Measurements from ENCODE around the gene DCBLD1.

The DCBLD1 gene

DNA sequence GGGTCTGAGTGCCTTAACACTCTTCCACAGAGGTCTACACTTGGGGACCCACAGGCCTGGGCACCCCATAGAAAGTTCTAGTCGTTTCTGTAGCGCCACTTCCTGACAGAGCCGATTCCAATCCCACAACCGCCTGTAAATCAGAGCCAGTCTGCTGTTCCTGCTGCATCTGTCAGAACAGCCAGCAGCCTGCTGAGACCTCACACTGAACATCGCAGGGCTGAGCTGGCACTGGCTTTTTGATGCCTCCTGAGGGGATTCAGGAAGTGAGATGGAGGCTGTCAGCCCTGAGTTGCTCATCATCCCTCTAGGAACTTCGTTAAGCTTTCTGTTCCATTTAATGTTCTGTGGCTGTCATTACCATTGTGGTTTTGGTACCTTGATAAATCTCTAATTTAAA is 48.9 kb downstream of the DCBLD1 start:
- no peak for DNase-seq (ENCODE audit: low spot score)

DNA sequence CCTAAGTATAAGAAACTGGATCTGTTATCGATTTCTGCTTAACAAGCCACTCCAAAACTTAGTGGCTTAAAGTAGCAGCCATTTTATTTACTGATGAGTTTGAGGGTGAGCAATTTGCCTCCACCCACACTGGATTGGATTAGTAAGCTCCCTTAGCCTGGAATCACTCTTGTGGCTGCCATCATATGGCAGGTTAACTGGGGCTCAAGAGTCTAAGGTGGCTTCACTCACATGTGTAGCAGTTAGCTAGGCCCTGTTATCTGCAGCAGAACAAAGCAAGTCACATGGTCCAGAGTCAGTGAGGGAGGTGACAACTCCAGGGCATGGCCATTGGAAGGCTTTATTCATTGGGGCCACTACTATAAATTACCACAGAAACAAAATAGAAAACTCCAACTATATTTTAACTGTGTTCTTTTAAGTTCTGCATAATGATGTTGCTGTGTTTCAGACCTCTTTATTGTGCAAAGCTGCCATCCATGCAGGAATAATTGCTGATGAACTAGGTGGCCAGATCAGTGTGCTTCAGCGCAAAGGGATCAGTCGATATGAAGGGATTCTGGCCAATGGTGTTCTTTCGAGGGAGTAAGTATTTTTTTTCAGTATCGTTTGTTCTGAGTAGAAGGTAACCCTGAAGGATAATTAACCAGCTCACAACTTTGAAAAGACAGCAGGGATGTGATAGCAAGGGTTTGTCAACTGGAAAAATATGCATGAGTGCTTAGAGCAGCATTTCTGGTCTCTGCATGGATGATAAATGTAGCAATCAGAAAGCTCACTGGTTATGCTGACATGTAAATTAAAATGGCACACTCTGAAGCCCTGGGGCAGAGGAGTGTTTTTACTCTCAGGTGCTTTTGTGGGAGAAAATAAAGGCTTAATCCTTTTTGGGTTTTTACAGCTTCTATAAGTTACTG is 49.6 kb downstream of the DCBLD1 start:
- DNase-seq (ENCODE audit: low spot score), result no peak

DNA sequence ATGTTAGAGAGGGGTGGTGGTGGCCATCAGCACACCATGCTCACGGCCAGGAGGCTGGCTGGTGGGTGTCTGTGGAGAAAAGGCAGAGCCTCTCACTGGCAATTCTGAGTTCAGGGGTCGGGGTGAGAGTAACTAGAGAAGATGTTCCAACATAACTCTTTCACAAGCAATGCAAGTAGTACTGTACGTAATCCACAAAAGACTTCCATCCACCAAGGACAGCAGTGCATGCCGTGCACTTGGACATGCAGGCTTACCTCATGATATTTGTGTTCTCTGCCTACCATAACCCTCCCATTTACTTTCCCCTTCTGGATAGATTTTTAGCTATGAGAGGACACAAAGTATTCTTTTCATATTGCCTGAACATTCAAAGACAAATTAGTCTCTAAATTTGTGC is 51.3 kb downstream of the DCBLD1 start:
- DNase-seq (ENCODE audit: low spot score), result no peak

DNA sequence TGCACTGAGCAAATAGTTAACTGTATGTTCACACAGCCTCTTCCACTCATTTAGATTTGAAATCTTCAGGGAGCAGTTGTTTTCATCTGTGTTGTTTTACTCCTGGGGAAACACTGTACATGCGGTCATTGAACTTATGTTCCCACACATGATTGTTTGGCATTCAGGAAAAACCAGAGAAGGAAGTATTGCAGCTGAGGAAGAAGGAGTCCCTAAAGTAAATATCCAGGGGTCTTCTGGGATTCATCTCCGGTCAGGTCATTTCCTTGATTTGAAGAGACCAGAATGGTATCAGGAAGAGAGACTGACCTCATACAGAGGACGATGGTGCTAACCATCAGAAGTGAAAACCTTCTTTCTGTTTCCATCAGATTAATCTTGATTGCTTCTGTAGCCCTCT is 52.5 kb downstream of the DCBLD1 start:
- no peak for DNase-seq (ENCODE audit: low spot score)

DNA sequence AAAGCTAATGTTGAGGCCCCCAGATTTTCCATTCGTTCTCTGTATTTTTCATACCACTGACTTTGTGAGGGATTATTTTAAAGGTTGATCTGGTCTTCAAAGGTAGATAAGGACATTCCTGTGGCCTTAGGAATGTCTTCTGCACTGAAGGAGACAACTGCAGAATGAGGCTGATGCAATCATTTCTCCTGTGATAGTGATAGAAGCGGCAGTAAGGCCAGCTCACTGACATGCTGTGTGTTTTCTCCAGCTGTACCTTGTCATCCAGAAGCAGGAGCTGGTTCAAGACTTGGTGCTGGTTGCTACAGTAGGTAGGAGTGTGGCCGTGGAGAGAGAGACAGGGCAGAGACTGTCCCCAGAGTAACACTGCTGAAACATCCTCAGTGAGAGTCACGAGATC is 53.8 kb downstream of the DCBLD1 start:
- no peak for DNase-seq (ENCODE audit: low spot score)

DNA sequence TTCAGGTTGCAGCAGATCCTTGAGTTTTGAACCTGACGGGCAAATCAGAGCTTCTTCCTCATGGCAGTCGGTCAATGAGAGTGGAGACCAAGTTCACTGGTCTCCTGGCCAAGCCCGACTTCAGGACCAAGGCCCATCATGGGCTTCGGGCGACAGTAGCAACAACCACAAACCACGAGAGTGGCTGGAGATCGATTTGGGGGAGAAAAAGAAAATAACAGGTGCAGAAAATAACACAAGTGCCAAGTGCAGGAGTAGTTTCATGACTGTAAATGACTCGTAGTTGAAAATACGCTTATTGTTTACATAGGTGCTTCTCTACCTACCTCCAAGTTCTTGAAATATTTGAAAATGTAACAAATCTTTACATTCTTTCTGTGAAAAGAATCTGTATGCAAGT is 56.1 kb downstream of the DCBLD1 start:
- no peak for DNase-seq (ENCODE audit: low spot score)

DNA sequence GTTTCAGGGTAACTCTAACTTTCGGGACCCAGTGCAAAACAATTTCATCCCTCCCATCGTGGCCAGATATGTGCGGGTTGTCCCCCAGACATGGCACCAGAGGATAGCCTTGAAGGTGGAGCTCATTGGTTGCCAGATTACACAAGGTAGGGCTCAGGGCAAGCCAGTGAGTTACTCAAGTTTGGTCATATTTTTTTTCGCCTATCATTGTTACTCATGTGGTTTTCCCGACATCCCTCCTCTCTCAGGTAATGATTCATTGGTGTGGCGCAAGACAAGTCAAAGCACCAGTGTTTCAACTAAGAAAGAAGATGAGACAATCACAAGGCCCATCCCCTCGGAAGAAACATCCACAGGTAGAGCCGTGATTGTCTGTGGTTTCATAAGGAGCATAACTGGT is 58.2 kb downstream of the DCBLD1 start:
- no peak for DNase-seq (ENCODE audit: low spot score)

DNA sequence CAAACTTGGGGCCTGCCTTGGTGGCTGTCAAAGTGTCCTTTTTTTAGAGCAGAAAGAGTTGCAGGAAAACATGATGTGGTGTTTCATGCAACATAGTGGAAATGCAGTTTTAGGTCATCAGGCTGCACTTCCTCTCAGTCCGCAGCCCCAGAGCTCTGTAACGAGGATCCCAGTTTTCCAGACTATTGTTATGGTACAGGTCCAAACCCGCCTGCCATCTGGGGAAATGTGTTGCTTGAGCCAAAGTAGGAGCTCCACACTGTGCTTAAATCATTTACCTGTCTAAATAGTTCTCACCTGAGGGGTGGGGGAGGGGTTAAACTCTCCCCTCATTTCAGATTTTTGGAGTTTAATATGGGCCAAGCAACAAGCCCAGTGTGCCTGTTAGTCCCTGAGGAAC is 60.0 kb downstream of the DCBLD1 start:
- no peak for DNase-seq (ENCODE audit: low spot score)

DNA sequence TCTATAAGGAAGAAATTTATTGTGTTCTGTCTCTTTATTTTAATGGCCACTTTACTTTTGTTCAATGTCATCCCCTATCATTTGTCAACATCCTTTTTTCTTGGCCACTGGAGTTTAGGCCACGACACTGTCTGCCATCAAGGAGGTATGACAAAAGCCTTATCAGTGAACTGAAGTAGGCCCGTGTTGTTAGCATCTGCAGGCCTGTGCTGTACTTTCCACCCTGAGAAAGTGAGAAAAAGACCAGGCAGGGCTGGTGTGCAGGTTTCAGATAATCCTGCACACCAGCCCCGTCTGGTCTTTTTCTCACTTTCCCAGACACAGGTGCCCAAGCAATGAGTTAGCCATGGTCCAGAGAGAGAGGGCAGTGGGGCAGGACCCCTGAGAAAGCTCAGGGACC is 62.2 kb downstream of the DCBLD1 start:
- no peak for DNase-seq (ENCODE audit: low spot score)

DNA sequence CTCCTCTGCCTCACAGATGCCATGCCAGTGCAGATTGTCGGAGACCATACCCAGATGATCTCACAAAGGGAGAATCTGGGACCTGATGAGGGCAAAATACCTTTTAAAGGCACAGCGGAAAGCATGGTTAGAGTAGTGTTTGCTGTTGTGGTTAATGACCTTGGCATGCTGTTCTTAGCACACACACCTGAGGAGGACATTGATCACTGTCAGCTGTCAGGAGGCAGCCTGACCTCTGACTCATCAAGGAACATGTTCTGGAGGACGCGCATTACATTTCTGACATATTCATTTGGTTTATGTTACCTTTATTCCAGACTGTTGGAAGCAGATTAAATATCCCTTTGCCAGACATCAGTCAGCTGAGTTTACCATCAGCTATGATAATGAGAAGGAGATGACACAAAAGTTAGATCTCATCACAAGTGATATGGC is 62.7 kb downstream of the DCBLD1 start:
- no peak for DNase-seq (ENCODE audit: low spot score)

DNA sequence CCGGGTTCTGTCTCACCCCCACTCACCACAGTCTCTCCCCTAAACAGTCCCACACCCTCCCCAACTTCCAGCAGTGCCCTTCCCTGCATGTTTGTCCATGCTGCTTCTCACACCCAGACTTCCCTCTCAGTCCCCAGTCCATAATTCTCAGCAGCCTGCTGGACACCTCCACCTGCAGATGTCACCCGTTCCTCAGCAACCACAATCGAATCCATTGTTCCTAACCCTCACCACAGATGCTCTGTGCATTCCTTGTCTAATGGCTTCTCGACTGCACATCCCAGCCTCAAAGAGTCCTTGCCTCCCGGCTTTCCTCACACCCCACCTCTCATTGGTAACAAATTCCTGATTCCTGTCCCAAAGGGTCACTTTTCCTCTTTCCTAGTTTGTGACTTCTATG is 64.2 kb downstream of the DCBLD1 start:
- no peak for DNase-seq (ENCODE audit: low spot score)

DNA sequence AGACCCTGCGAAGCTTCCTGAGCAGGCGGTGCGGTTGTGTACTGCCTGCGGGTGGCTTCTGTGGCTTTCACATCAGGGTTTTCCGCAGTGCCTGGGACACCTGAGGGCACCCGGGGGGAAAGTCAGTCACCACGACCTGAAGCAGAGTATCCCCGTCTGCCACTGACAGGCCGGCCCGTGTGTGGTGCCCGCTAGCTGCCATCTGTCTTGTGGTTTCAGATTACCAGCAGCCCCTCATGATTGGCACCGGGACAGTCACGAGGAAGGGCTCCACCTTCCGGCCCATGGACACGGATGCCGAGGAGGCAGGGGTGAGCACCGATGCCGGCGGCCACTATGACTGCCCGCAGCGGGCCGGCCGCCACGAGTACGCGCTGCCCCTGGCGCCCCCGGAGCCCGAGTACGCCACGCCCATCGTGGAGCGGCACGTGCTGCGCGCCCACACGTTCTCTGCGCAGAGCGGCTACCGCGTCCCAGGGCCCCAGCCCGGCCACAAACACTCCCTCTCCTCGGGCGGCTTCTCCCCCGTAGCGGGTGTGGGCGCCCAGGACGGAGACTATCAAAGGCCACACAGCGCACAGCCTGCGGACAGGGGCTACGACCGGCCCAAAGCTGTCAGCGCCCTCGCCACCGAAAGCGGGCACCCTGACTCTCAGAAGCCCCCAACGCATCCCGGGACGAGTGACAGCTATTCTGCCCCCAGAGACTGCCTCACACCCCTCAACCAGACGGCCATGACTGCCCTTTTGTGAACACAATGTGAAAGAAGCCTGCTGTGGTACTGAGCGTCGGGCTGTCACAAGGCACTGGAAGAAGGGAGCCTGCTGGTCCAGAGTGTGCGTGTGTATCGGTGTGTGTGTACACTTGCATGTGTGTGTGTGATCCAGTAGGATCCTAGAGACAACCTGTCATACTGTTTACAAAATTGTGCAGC is 65.5 kb downstream of the DCBLD1 start:
- no peak for DNase-seq (ENCODE audit: low spot score)

DNA sequence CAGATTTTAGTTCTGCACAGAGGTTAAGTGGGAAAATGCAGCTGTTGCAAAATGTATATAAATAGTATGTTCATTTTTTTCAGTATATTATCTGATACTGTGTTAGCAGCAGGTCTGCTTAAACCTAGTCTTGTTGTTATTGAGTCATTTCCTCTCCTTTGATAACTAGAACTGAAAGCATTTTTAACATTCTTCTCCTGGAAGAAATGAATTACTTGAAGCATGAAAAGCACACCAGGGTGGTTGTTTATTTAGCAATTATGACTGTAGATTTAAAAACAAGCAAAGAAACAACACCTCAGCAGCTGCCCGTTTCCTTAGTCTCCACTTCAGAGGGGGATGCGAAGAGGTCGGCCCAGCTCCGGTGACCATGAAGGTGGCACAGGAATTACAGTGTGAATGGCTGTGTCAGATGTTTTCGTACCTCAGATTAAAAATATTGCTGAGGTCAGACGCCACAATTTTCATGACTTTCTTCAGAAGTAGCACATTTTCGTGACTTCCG is 66.4 kb downstream of the DCBLD1 start:
- DNase-seq (ENCODE audit: low spot score), result no peak

DNA sequence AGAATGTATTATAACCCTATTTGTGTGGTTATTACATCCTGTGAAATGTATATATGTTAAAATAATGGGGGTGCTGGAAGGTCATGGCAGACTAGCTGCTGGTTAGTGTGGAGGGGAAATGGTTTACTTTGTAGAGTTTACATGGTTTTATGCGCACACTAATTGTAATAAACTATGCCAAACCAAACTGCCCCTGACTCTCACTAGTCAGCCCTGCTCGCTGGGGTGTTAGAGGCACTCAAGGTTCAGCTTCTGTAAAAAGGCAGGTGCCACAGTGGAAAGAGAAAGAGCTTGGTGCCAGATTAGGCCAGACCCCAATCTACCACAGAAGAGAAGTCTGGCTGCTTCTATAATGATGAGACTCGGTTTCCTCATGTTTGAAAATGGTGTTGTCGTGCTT is 67.1 kb downstream of the DCBLD1 start:
- no peak for DNase-seq (ENCODE audit: low spot score)

DNA sequence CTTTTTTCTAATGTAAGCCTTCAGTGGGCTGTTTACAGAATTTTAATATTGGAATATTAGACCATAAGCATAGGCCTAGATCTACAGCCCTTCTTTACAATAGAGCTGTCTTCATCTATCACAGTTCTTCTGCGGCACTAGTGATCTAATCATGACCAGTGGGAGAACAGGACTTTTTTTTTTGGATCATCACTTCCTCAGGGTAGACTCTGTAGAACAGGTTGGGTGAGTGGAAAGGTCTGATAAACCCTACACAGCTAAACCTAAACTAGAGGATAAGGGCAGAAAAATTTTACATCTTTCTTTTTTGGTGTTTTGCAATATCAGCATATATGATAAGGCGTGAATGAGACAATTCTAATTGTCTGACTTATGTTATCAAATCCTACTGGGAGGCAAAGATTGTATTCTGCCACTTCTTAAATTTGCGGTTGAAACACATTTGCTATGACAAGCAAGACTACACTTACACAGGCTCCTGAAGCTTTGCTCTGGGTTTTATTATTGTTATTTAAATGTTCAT is 67.7 kb downstream of the DCBLD1 start:
- no peak for DNase-seq (ENCODE audit: low spot score)

DNA sequence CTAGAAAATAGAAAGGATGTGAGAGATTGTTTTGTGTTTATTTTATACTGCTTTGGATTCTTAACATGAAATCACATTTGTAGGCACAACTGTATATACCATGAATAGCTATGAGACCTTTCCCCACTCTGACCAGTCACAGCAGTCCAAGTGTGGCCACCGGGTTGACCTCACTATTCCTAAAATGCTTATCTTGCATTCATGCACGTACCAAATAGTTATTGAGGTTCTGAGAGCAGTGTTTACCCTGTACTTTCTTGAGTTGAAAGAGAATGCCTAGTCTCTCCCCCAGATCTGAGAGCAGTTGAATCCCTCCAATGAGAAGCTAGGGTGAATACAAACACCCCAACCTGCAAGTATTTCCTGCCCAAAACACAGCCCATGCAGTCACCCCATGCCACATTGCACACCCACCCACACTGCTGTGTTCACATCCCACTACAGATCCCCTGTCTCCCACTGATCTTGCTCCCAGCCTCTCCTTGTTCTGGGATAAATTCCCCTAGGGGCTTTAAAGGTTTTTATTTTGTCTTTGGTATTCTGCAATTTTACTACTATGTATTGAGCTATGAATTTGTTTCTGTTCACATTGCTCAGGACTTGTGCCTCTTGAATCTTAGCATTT is 68.3 kb downstream of the DCBLD1 start:
- no peak for DNase-seq (ENCODE audit: low spot score)

DNA sequence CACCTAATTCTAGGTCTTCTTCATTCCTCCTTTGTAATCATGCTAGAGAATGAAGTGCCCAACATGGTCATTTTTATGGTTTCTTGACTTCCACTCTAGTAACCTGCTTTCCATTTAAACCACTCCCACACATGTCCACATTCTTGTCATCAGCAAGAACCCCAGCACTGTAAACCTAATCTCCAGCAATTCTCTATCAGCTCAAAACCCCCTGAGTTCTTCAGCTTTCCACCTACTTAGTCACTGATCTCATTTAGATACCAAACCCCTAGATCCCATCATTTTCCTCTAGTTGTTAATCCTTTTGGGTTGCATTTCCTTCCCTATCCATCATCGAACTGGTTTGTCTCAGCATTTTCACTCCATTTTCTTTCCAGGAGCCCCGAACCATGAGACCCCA is 70.1 kb downstream of the DCBLD1 start:
- DNase-seq (ENCODE audit: low spot score), result no peak

DNA sequence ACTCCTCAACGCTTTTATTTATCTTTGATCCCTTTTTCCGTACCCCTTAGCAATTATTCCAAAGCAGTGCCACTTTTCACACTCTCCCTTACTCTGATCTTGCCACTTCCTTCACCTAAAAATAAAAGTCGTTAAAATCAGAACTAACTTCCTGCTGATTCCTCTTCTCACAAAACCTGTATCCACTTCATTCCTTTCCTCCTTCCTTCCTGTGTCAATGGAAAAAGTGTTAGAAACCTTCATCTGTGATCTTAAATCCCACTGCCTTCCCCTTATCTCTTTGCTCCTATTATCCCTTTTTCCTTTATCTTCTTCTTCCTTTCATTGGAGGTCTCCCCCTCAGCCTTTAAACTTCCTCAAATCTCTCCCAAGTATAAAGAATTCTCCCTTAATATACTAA is 70.7 kb downstream of the DCBLD1 start:
- no peak for DNase-seq (ENCODE audit: low spot score)

DNA sequence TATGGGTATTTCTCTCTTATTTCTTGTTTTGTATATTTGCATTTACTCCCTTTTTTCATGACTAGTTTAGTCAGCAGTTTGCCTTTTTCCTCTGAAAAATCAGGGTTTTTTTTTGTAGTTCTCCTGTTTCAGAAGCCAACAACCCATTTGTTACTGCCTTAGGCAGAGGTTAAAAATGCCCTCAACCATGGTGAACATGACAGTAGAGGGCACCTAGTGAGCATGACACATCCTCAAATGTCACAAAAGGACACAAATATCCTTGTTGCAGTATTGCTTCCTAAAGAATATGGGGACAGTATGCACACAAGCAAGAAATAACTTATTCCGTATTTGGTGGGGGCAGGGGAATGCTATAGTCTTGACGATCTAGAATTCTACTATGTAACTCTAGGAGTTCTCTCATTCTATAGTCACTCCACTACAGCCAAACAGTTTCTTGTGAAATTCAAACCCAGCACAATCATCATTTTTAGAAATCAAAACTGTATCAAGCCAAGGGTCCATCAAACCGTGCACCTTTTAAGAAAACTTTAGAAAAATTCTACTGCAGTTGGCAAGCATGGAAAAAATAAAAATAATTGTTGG is 72.9 kb downstream of the DCBLD1 start:
- no peak for DNase-seq (ENCODE audit: low spot score)

DNA sequence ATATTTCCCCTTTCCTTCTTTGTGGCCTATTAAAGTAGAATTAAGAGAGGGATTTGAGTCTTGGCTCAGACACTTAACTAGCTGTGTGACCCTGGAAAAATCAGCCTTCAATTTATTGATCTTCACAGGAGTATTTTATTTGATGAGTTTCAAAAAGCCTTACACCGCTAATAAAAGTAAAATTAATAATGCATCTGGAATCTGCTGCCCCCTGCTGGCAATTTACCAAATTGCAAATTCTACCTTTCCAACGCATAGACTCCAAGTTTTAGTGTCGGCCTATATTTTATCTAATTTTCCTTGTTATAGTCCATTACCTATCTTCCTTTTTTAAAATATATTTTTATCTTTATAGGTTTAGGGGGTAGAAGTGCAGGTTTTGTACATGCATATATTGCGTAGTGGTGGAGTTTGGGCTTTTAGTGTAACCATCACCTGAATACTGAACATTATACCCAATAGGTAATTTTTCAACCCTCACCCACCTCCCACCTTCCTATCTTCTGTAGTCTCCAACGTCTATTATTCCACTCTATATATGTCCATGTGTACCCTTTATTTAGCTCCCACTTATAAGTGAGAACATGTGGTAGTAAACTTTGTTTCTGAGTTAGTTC is 73.5 kb downstream of the DCBLD1 start:
- DNase-seq (ENCODE audit: low spot score), result no peak

DNA sequence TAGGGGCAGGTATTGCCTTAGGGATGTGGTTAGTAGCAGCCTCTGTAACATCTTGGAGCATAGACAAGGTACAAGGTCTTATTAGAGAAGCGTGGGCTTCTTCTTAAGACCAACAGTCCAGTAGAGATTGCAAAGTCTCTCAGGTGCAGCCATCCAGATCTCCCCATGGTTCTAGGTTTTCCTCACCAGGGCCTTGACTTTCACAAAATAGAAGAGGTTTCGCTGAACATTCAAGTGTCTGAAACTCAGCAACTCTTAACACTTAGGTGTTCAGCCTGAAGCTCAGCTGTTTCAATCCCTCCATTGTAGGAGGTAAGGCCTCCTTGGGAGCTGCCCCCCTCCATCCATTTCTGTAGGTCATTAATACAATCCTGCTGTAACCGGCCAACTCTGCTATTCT is 75.5 kb downstream of the DCBLD1 start:
- no peak for DNase-seq (ENCODE audit: low spot score)
